HepG2 (cell line): ENCODE measurements around the gene RPS28. TPM values are rescaled to one million over a fixed set of nuclear protein-coding genes. Genes with fewer than 3 reads are reported as not detected.
A peak's percentile ranks its signal among the peaks of the same experiment; 100 is the strongest.
"Not testable (repeated sequence)": the region's sequence is repeated elsewhere in the genome, so short reads cannot be mapped to it uniquely, and the experiment has no call there.

ENCODE experiments used
- ATAC-seq: fragments of 200-7000 bp; cut with Tn5 transposase; 3 replicates; pipeline ENCODE4 v1.9.1; 2020; ENCODE audit warnings: mild to moderate bottlenecking, moderate library complexity
- BruUV-seq: library from RNA; stranded (reverse); fragments of 400-500 nt; replicated peaks from 2 replicates; lab custom pipeline; 2021; lab: Mats Ljungman, UMichigan
- CTCF ChIA-PET: fragments of 300-600 bp; formaldehyde crosslinking; extraction: SDS; loops from one replicate; lab custom pipeline; 2021; ENCODE audit warnings: low total read pairs, inconsistent platforms, low intra/inter-chr PET ratio; lab: Yijun Ruan, JAX
- POLR2A ChIA-PET: fragments of 350-600 bp; sonication (Branson Sonifier 250); formaldehyde crosslinking; loops from one replicate; lab custom pipeline; 2020; ENCODE audit warnings: antibody characterized with exemption, inconsistent platforms; lab: Yijun Ruan, JAX
- DNase-seq: peaks from one replicate; pipeline ENCODE4 v3.0.0-alpha.2; 2015; ENCODE audit warnings: low spot score
- FAIRE-seq: peaks from 3 replicates; lab custom pipeline; 2011; peaks lifted over from hg19 to GRCh38; lab: Jason Lieb, UNC
- H2AFZ ChIP-seq: one replicate; pipeline ENCODE4 v1.6.1; 2011; ENCODE audit warnings: low read length, inconsistent platforms
- H3K27ac ChIP-seq: fragments of 300-600 bp; 3 replicates; pipeline ENCODE4 v1.8.0; 2011; ENCODE audit warnings: mixed run types, mild to moderate bottlenecking, mixed read lengths, low read length, inconsistent platforms; ENCODE audit not compliant: insufficient read depth; ENCODE audit errors: extremely low read length
- H3K27me3 ChIP-seq, 2 experiments: fragments of 200-600 bp in 1 of 2; 2 replicates in 1 of 2; 3 replicates in 1 of 2; pipeline versions ENCODE4 v1.6.0 to v1.8.0; 2011; ENCODE audit warnings: low read length in 2 of 2, mild to moderate bottlenecking in 2 of 2, moderate library complexity in 2 of 2, inconsistent platforms in 1 of 2; ENCODE audit not compliant: insufficient read depth in 2 of 2, control insufficient read depth in 1 of 2
- H3K36me3 ChIP-seq, 2 experiments: fragments of 200-600 bp in 1 of 2; replicated peaks in 1 of 2; 2 replicates in 1 of 2; 3 replicates in 1 of 2; pipeline versions ENCODE4 v1.5.1 to v1.8.0; 2011; ENCODE audit warnings: low read length in 2 of 2, inconsistent platforms in 1 of 2; ENCODE audit not compliant: insufficient read depth in 2 of 2, control insufficient read depth in 1 of 2
- H3K4me1 ChIP-seq: 2 replicates; pipeline ENCODE4 v1.5.1; 2012; ENCODE audit warnings: low read length, inconsistent platforms; ENCODE audit not compliant: insufficient read depth
- H3K4me2 ChIP-seq: 2 replicates; pipeline ENCODE4 v1.6.0; 2011; ENCODE audit warnings: low read depth, low read length, inconsistent platforms
- H3K4me3 ChIP-seq, 3 experiments: fragments of 200-600 bp in 1 of 3; sonication (generic), shearing (Covaris generic) in 1 of 3; replicated peaks in 1 of 3; 2 replicates each; pipeline ENCODE4 v1.5.1; 2011 to 2016; ENCODE audit warnings: low read length in 3 of 3, inconsistent platforms in 2 of 3, low read depth in 2 of 3, mild to moderate bottlenecking in 2 of 3, control low read depth in 1 of 3, mixed read lengths in 1 of 3; ENCODE audit not compliant: insufficient read depth in 1 of 3
- H3K79me2 ChIP-seq: one replicate; pipeline ENCODE4 v1.6.1; 2011; ENCODE audit warnings: low read length, inconsistent platforms; ENCODE audit not compliant: insufficient read depth
- H3K9ac ChIP-seq: 2 replicates; pipeline ENCODE4 v1.6.0; 2011; ENCODE audit warnings: mild to moderate bottlenecking, low read depth, low read length, inconsistent platforms; ENCODE audit not compliant: insufficient read depth
- H3K9me3 ChIP-seq: 2 replicates; pipeline ENCODE4 v1.5.1; 2012; ENCODE audit warnings: mild to moderate bottlenecking, low read length
- H4K20me1 ChIP-seq: 2 replicates; pipeline ENCODE4 v1.6.0; 2011; ENCODE audit warnings: inconsistent platforms, mild to moderate bottlenecking, low read length, moderate library complexity; ENCODE audit not compliant: insufficient read depth
- CTCF ChIP-seq: sonication (generic); formaldehyde crosslinking; IDR thresholded peaks from 2 replicates; pipeline ENCODE4 v1.5.0; 2020; ENCODE audit warnings: mild to moderate bottlenecking, missing genetic modification reagents, moderate library complexity
- STAG1 ChIP-seq: sonication (generic); formaldehyde crosslinking; IDR thresholded peaks from 2 replicates; pipeline ENCODE4 v1.4.0; 2020; ENCODE audit warnings: missing genetic modification reagents
- ZNF460 ChIP-seq: sonication (generic); formaldehyde crosslinking; IDR thresholded peaks from 2 replicates; pipeline ENCODE4 v1.5.1; 2020; ENCODE audit warnings: missing genetic modification reagents, mild to moderate bottlenecking, borderline replicate concordance
- WGBS: methylation state at CpG from one replicate; pipeline ENCODE4 v1.1.6; 2017; ENCODE audit warnings: low lambda C conversion rate; 5-methylcytosine and 5-hydroxymethylcytosine counted together
- in situ Hi-C: cut with HindIII; loops from 2 replicates; pipeline ENCODE4 v1.10.0; 2017; ENCODE audit warnings: low pct_unique_long_range_greater_than_20kb; ENCODE audit not compliant: extremely low pct_ligation_motif_present
- intact Hi-C: fragments of 100-400 bp; cut with micrococcal nuclease; formaldehyde crosslinking; loops from one replicate; pipeline ENCODE4 v1.10.0; 2022; ENCODE audit not compliant: unreplicated experiment
- polyA plus RNA-seq, 8 experiments: library from polyadenylated mRNA; depleted of rRNA in 3 of 8; stranded (reverse) in 7 of 8; unstranded in 1 of 8; fragments of >200 nt; fragmentation: Illumina TruSeq in 4 of 8; extraction: Trizol in 4 of 8; gene quantifications; 2 replicates each; pipeline versions ENCODE4 v1.2.1 to v1.2.3, GENCODE V29; 2011 to 2016; ENCODE audit warnings: low read depth in 4 of 8, missing spikeins in 1 of 8, mixed read lengths in 1 of 8; ENCODE audit not compliant: insufficient read depth in 1 of 8
- total RNA-seq, 5 experiments: library from RNA; depleted of rRNA; stranded (reverse); fragments of >200 nt; fragmentation: Illumina TruSeq; extraction: Trizol; gene quantifications; 2 replicates each; pipeline ENCODE4 v1.2.3, GENCODE V29; 2016; ENCODE audit warnings: low read depth in 1 of 5
- TF ChIP-seq, protein P1 (sequence below): sonication (generic); formaldehyde crosslinking; IDR thresholded peaks from 2 replicates; pipeline ENCODE4 v1.4.0; 2020; ENCODE audit warnings: missing genetic modification reagents

Gene RPS28
- total and polyA plus RNA-seq, 2 of the 13 experiments (the other 11 are each of a cell fraction or from before 2014, with no cell fraction given): 281 to 545 TPM

DNA sequence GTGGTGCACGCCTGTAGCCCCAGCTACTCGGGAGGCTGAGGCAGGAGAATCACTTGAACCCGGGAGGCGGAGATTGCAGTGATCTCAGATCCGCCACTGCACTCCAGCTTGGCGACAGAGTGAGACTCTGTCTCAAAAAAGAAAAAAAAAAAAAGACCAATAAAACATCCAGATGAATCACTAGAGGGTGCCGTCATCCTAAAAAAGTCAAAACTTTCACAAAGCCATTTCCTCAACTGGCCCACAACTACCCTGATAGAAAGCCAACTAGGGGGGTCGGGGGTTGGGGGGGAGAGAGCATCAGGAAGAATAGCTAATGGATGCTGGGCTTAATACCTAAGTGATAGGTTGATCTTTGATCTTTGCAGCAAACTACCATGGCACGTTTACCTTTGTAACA, 2.5 kb upstream of the RPS28 start:
- CTCF ChIA-PET, H3K9ac ChIP-seq, FAIRE-seq, H3K27me3 ChIP-seq, H3K27ac ChIP-seq, BruUV-seq, H2AFZ ChIP-seq, H3K9me3 ChIP-seq, in situ Hi-C loops, H3K4me3 ChIP-seq, intact Hi-C loops, H3K4me2 ChIP-seq, DNase-seq, ATAC-seq: not testable (repeated sequence)
- H3K79me2 ChIP-seq: peaks cover 34% of the 10 kb centered on the region
- WGBS: 87% methylated on average over 9 of the region's 9 CpGs
- peaks cover 19% of the 10 kb centered on the region for H4K20me1 ChIP-seq
- peaks cover 3 to 24% of the 10 kb centered on the region in 2 experiments; a peak in 4 of 5 replicates for H3K36me3 ChIP-seq
- POLR2A ChIA-PET: interaction anchor here (0.6 to 6.5 kb wide), 3 partner anchors 12 to 62 kb away, joined by 4 to 39 read pairs (median 10); partner anchors contain the start of gene CD320
- TF ChIP-seq CTCF (CRISPR knock-in tag) (0 out of 2 replicates have a peak, but pooled peaks have one; percentile 17), ZNF460 (peak; percentile 40; the same call in 1 of the 2 replicates), STAG1 (CRISPR knock-in tag) (peak; percentile 11)
- TF ChIP-seq, protein P1, sequence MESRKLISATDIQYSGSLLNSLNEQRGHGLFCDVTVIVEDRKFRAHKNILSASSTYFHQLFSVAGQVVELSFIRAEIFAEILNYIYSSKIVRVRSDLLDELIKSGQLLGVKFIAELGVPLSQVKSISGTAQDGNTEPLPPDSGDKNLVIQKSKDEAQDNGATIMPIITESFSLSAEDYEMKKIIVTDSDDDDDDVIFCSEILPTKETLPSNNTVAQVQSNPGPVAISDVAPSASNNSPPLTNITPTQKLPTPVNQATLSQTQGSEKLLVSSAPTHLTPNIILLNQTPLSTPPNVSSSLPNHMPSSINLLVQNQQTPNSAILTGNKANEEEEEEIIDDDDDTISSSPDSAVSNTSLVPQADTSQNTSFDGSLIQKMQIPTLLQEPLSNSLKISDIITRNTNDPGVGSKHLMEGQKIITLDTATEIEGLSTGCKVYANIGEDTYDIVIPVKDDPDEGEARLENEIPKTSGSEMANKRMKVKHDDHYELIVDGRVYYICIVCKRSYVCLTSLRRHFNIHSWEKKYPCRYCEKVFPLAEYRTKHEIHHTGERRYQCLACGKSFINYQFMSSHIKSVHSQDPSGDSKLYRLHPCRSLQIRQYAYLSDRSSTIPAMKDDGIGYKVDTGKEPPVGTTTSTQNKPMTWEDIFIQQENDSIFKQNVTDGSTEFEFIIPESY (CRISPR knock-in tag): 0 out of 2 replicates have a peak, but pooled peaks have one; percentile 40
- H3K4me1 ChIP-seq: peaks cover 33% of the 10 kb centered on the region
